Measurements from ENCODE around the gene DHRS2. TPM values are rescaled to one million over a fixed set of nuclear protein-coding genes. Genes with fewer than 3 reads are reported as not detected.

DHRS2 gene
- total and polyA plus RNA-seq, 2 of the 13 experiments (the other 11 are each of a cell fraction or from before 2014, with no cell fraction given) = 1,621 to 3,021 TPM

DNA sequence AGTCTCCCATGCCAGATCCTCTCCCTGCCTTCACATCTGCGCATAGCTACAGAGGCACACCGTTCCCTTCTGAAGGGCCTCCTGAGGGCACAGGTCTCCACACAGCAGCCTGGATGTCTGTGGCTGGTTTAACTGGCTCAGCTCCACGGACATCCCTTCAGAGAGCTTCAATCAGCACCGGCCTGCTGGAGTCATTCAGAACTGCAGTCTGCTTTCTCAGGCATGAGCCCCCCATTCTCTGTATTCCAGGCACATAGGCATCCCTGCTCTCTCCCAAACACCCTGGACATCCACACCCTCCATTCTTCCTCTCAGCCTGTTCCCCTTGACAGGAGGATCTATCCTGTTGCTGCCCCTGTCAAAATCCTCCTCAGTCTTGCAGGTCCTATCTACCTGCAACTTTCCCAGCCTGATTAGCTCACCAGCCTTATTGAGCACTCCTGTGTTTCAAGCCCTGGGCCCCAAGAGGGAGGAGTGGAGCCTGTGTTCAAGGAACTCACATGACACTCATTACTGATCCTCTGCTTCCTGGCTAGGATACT is 2.9 kb upstream of the DHRS2 start (continued):
- TF ChIP-seq SYNCRIP (IDR thresholded peaks at IDR 0.05; ENCODE audit: insufficient read depth, low read depth, low read length) (no peak), XRCC5 (optimal IDR thresholded peaks at IDR 0.05; ENCODE audit: low read length) (peak; percentile 91), ERF (CRISPR knock-in tag; IDR thresholded peaks at IDR 0.05) (peak; percentile 78), KAT8 (CRISPR knock-in tag; IDR thresholded peaks at IDR 0.05) (peak; percentile 4; the same call in 1 of the 2 replicates), MED8 (CRISPR knock-in tag; IDR thresholded peaks at IDR 0.05; ENCODE audit: insufficient replicate concordance) (no peak), ZFP1 (CRISPR knock-in tag; IDR thresholded peaks at IDR 0.05) (0 out of 2 replicates have a peak, but pooled peaks have one; percentile 20), RAD21 (CRISPR knock-in tag; IDR thresholded peaks at IDR 0.05) (peak; percentile 48; the same call in 1 of the 2 replicates), NPAS2 (CRISPR knock-in tag; IDR thresholded peaks at IDR 0.05; ENCODE audit: borderline replicate concordance) (no peak), ARID4A (CRISPR knock-in tag; IDR thresholded peaks at IDR 0.05; ENCODE audit: borderline replicate concordance) (peak; percentile 51; the same call in 1 of the 2 replicates), ZNF274 (CRISPR knock-in tag; IDR thresholded peaks at IDR 0.05) (peak; percentile 87), YEATS2 (CRISPR knock-in tag; IDR thresholded peaks at IDR 0.05; ENCODE audit: borderline replicate concordance) (peak; percentile 55; the same call in 1 of the 2 replicates), NFKBIZ (CRISPR knock-in tag; IDR thresholded peaks at IDR 0.05) (0 out of 2 replicates have a peak, but pooled peaks have one; percentile 46), TRAFD1 (CRISPR knock-in tag; IDR thresholded peaks at IDR 0.05; ENCODE audit: borderline replicate concordance) (no peak), ZSCAN29 (CRISPR knock-in tag; conservative IDR thresholded peaks at IDR 0.05) (0 out of 2 replicates have a peak, but pooled peaks have one; percentile 13), ZNF644 (CRISPR knock-in tag; IDR thresholded peaks at IDR 0.05; ENCODE audit: low read depth) (peak; percentile 65; the same call in 1 of the 2 replicates), ISX (CRISPR knock-in tag; conservative IDR thresholded peaks at IDR 0.05) (no peak), ARNTL (CRISPR knock-in tag; IDR thresholded peaks at IDR 0.05) (peak; percentile 28; the same call in 1 of the 2 replicates), ZNF292 (CRISPR knock-in tag; IDR thresholded peaks at IDR 0.05; ENCODE audit: borderline replicate concordance, low read depth) (peak; percentile 74), ZMYM3 (CRISPR knock-in tag; IDR thresholded peaks at IDR 0.05) (peak; percentile 68), ZNF335 (CRISPR knock-in tag; IDR thresholded peaks at IDR 0.05) (0 out of 2 replicates have a peak, but pooled peaks have one; percentile 54), KDM3A (CRISPR knock-in tag; IDR thresholded peaks at IDR 0.05; ENCODE audit: low read depth) (0 out of 2 replicates have a peak, but pooled peaks have one; percentile 29), ZNF354B (CRISPR knock-in tag; IDR thresholded peaks at IDR 0.05) (peak; percentile 77; the same call in 1 of the 2 replicates), NFATC3 (CRISPR knock-in tag; IDR thresholded peaks at IDR 0.05) (peak; percentile 82; the same call in 1 of the 2 replicates)
- TF ChIP-seq, protein P1, sequence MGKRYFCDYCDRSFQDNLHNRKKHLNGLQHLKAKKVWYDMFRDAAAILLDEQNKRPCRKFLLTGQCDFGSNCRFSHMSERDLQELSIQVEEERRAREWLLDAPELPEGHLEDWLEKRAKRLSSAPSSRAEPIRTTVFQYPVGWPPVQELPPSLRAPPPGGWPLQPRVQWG (CRISPR knock-in tag; IDR thresholded peaks at IDR 0.05; ENCODE audit: borderline replicate concordance, low read depth) = no peak

All from HepG2 (cell line).